ENCODE results near the gene SPIN1.

SPIN1 gene

GRCh38 chr9:88494983-88495721 is 106.9 kb downstream of the SPIN1 start:
- Histone ChIP-seq H3K9ac (ENCODE audit: low read length) (no peak overlapping the region), H3K4me3 (ENCODE audit: insufficient read depth, low read length, poor library complexity, severe bottlenecking) (no peak overlapping the region), H3K36me3 (ENCODE audit: low read length) (no peaks in the 10 kb centered on the region), H3K79me2 (ENCODE audit: insufficient read depth, low read length) (no peaks in the 10 kb centered on the region), H3K27me3 (ENCODE audit: low read length) (no peaks in the 10 kb centered on the region), H4K20me1 (ENCODE audit: low read depth, low read length) (no peaks in the 10 kb centered on the region), H3K9me3 (ENCODE audit: insufficient read depth, low read length) (no peaks in the 10 kb centered on the region), H3F3A (ENCODE audit: insufficient read depth) (no peaks in the 10 kb centered on the region), H3K4me2 (ENCODE audit: low read depth, low read length, poor library complexity, severe bottlenecking) (no peak overlapping the region), H3K9me2 (replicated peaks; ENCODE audit: insufficient read depth, low read length) (no peaks in the 10 kb centered on the region), H2AFZ (ENCODE audit: low read depth, low read length, severe bottlenecking) (no peak overlapping the region), H3K27ac (ENCODE audit: low read depth, low read length) (no peak overlapping the region)
- no peak for TF ChIP-seq EZH2phosphoT487 (conservative IDR thresholded peaks at IDR 0.05; ENCODE audit: low read length)
- TF ChIP-seq, protein P1, sequence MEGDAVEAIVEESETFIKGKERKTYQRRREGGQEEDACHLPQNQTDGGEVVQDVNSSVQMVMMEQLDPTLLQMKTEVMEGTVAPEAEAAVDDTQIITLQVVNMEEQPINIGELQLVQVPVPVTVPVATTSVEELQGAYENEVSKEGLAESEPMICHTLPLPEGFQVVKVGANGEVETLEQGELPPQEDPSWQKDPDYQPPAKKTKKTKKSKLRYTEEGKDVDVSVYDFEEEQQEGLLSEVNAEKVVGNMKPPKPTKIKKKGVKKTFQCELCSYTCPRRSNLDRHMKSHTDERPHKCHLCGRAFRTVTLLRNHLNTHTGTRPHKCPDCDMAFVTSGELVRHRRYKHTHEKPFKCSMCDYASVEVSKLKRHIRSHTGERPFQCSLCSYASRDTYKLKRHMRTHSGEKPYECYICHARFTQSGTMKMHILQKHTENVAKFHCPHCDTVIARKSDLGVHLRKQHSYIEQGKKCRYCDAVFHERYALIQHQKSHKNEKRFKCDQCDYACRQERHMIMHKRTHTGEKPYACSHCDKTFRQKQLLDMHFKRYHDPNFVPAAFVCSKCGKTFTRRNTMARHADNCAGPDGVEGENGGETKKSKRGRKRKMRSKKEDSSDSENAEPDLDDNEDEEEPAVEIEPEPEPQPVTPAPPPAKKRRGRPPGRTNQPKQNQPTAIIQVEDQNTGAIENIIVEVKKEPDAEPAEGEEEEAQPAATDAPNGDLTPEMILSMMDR (IDR thresholded peaks at IDR 0.05; ENCODE audit: insufficient read depth, low read length, poor library complexity, severe bottlenecking), result no peak

- H3F3A ChIP-seq (ENCODE audit: insufficient read depth), result no peaks in the 10 kb centered on the region
- no peak overlapping the region for H2AFZ ChIP-seq (ENCODE audit: low read depth, low read length, severe bottlenecking)
Measured at GRCh38 chr9:88497224-88497623, 109.0 kb downstream of the SPIN1 start.

GRCh38 chr9:88498880-88499279 is 110.6 kb downstream of the SPIN1 start:
- no peak overlapping the region for H3K4me2 ChIP-seq (ENCODE audit: low read depth, low read length, poor library complexity, severe bottlenecking)
- TF ChIP-seq, protein P1 (IDR thresholded peaks at IDR 0.05; ENCODE audit: insufficient read depth, low read length, poor library complexity, severe bottlenecking), result no peak
- TF ChIP-seq EZH2phosphoT487 (conservative IDR thresholded peaks at IDR 0.05; ENCODE audit: low read length), result no peak
- no peaks in the 10 kb centered on the region for H4K20me1 ChIP-seq (ENCODE audit: low read depth, low read length)
- no peaks in the 10 kb centered on the region for H3K9me3 ChIP-seq (ENCODE audit: insufficient read depth, low read length)
- no peaks in the 10 kb centered on the region for H3K79me2 ChIP-seq (ENCODE audit: insufficient read depth, low read length)
- H3K27me3 ChIP-seq (ENCODE audit: low read length), result no peaks in the 10 kb centered on the region
- no peak overlapping the region for H2AFZ ChIP-seq (ENCODE audit: low read depth, low read length, severe bottlenecking)
- no peak overlapping the region for H3K4me3 ChIP-seq (ENCODE audit: insufficient read depth, low read length, poor library complexity, severe bottlenecking)
- H3F3A ChIP-seq (ENCODE audit: insufficient read depth), result no peaks in the 10 kb centered on the region
- no peaks in the 10 kb centered on the region for H3K9me2 ChIP-seq (replicated peaks; ENCODE audit: insufficient read depth, low read length)
- H3K9ac ChIP-seq (ENCODE audit: low read length), result no peak overlapping the region
- H3K36me3 ChIP-seq (ENCODE audit: low read length), result no peaks in the 10 kb centered on the region
- no peak overlapping the region for H3K27ac ChIP-seq (ENCODE audit: low read depth, low read length)

More at GRCh38 chr9:88497224-88497623, 109.0 kb downstream of the SPIN1 start:
- TF ChIP-seq, protein P1 (IDR thresholded peaks at IDR 0.05; ENCODE audit: insufficient read depth, low read length, poor library complexity, severe bottlenecking), result no peak
- no peak for TF ChIP-seq EZH2phosphoT487 (conservative IDR thresholded peaks at IDR 0.05; ENCODE audit: low read length)
- no peaks in the 10 kb centered on the region for H3K27me3 ChIP-seq (ENCODE audit: low read length)
- H3K27ac ChIP-seq (ENCODE audit: low read depth, low read length), result no peak overlapping the region
- no peaks in the 10 kb centered on the region for H3K36me3 ChIP-seq (ENCODE audit: low read length)
- H3K9me2 ChIP-seq (replicated peaks; ENCODE audit: insufficient read depth, low read length), result no peaks in the 10 kb centered on the region
- H3K9ac ChIP-seq (ENCODE audit: low read length), result no peak overlapping the region
- H3K4me3 ChIP-seq (ENCODE audit: insufficient read depth, low read length, poor library complexity, severe bottlenecking), result no peak overlapping the region
- H3K79me2 ChIP-seq (ENCODE audit: insufficient read depth, low read length), result no peaks in the 10 kb centered on the region
- no peak overlapping the region for H3K4me2 ChIP-seq (ENCODE audit: low read depth, low read length, poor library complexity, severe bottlenecking)
- H3K9me3 ChIP-seq (ENCODE audit: insufficient read depth, low read length), result no peaks in the 10 kb centered on the region
- H4K20me1 ChIP-seq (ENCODE audit: low read depth, low read length), result no peaks in the 10 kb centered on the region

All from SU-DHL-6 (cell line).